WTC11 (cell line): ENCODE data around the gene REPS2. TPM values are rescaled to one million over a fixed set of nuclear protein-coding genes. Genes with fewer than 3 reads are reported as not detected.

Experiments
- total RNA-seq: library from RNA; stranded (reverse); gene quantifications from 3 replicates; pipeline ENCODE4 v1.2.3, GENCODE V29; 2021

Gene REPS2
- total RNA-seq, 1 experiment from 2014 or later = 2.2 TPM

Other genes starting within 250 kb of the REPS2 start
- 23.2 to 27.6 TPM (median 27.4 TPM) in 3 replicates for gene CTPS2, start 234.0 kb upstream of the REPS2 start, total RNA-seq
- gene SYAP1, start 227.0 kb upstream of the REPS2 start, total RNA-seq = 18.5 to 19.8 TPM (median 19.1 TPM) in 3 replicates
- 30.0 to 31.6 TPM (median 31.1 TPM) in 3 replicates for gene TXLNG, start 160.2 kb upstream of the REPS2 start, total RNA-seq
- 113 to 120 TPM (median 118 TPM) in 3 replicates for gene RBBP7, start 76.3 kb upstream of the REPS2 start, total RNA-seq